GM13977 (cell line): Measurements from ENCODE around the gene EHD4.

Source experiments
- DNase-seq: peaks from one replicate; pipeline ENCODE4 v3.0.0; 2012; ENCODE audit warnings: low spot score
- CTCF ChIP-seq: IDR thresholded peaks from 2 replicates; pipeline ENCODE4 v1.5.1; 2012; ENCODE audit warnings: mild to moderate bottlenecking, control low read depth; ENCODE audit not compliant: insufficient read depth; ENCODE audit errors: extremely low read depth, missing control alignments
- in situ Hi-C: fragments of 300-500 bp; cut with MboI; formaldehyde crosslinking; loops from one replicate; pipeline ENCODE4 v1.12.0; 2022; ENCODE audit warnings: low sequenced_read_pairs, low pct_unique_long_range_greater_than_20kb, mixed read lengths, inconsistent platforms; ENCODE audit not compliant: unreplicated experiment

The EHD4 gene

GRCh38 chr15:41917767-41918430, 54.5 kb downstream of the EHD4 start:
- in situ Hi-C loops, result no loop called here
- TF ChIP-seq CTCF, result no peak
- DNase-seq, result no peak

GRCh38 chr15:41915255-41915994, 56.9 kb downstream of the EHD4 start:
- in situ Hi-C loops, result no loop called here
- no peak for TF ChIP-seq CTCF
- no peak for DNase-seq

- DNase-seq, result no peak
- TF ChIP-seq CTCF, result no peak
- in situ Hi-C loops, result no loop called here
These were observed 57.9 kb downstream of the EHD4 start for GRCh38 chr15:41914411-41914810.

DNA sequence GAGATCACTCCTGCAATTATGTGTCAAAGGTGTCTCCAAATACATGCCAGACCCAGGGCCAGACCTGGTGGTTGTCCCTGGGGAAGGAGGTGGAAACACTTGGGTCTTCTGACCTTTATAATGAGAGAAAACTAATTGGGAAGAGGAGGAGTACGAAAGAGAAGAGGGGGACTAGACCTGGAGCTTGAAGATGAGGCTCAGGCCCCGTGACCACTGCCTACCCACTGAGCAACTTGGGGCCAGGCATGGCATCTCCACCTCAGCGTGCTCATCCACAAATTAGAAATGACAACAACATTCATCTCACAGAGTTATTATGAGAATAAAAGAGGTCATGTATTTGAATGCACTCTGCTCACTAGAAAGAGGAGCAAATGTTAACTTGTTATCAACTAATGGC, 59.1 kb downstream of the EHD4 start:
- DNase-seq, result no peak
- no peak for TF ChIP-seq CTCF
- in situ Hi-C loops, result no loop called here

DNA sequence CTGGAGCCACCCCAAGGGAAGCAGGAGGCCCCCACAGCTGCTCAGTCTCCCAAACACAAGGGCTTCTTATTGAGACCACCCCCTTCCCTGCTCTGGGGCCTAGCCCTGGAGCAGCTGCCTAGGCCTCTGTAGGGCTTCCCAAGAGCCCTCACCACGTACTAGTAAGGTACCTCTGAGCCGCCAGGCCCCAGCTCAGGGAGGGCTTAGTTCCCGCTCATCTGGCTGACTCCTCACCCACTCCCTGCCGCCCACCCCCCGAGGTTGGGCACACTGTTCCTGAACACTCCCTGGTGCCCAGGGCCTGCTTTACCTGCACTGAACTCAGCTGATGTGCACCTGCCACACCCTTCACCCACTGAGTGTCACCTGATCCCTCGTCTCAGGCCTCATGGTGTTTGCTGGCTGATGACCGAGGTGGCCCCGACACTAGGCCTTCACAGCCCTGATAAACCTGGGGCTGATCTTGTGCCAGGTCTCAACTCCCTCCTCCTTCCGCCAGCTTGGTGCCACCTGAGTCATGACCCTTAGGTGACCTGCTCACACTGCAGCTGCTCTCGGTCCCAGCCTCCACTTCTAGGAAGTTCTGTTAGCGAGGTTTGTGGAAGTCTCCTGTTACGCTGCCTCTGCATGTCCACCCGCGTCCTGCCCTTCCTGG, 60.5 kb downstream of the EHD4 start:
- TF ChIP-seq CTCF, result no peak
- DNase-seq, result no peak
- in situ Hi-C loops, result no loop called here

GRCh38 chr15:41908736-41909461, 63.5 kb downstream of the EHD4 start:
- in situ Hi-C loops, result no loop called here
- no peak for DNase-seq
- no peak for TF ChIP-seq CTCF
